ENCODE measurements around the gene ZNF275. TPM values are rescaled to one million over a fixed set of nuclear protein-coding genes. Genes with fewer than 3 reads are reported as not detected.
A peak's percentile ranks its signal among the peaks of the same experiment; 100 is the strongest.
"Not testable (repeated sequence)": the region's sequence is repeated elsewhere in the genome, so short reads cannot be mapped to it uniquely, and the experiment has no call there.

The ZNF275 gene
- total and polyA plus RNA-seq, 4 experiments from 2014 or later, result 2.0 to 16.1 (median 10.3) TPM

GRCh38 chrX:153381684-153382532, 48.0 kb downstream of the ZNF275 start:
- CTCF ChIA-PET (ENCODE audit: partially characterized antibody), result no interaction called here
- H3K4me3 ChIP-seq (ENCODE audit: low read length in 2 of 2), result no peak overlapping the region
- H3K4me1 ChIP-seq (ENCODE audit: insufficient read depth, low read length), result no peaks in the 10 kb centered on the region
- intact Hi-C loops (cut with micrococcal nuclease), result no loop called here
- Mint-ChIP-seq H3K27ac (no peak overlapping the region), H3K4me1 (peaks cover 0 to 2% (median 0%) of the 10 kb centered on the region in 4 donors), H3K27me3 (no peaks in the 10 kb centered on the region), H3K36me3 (no peaks in the 10 kb centered on the region), H3K9me3 (no peaks in the 10 kb centered on the region), H3K4me3 (no peak overlapping the region)
- H3K27ac ChIP-seq (ENCODE audit: low read depth, low read length), result no peak overlapping the region
- no peaks in the 10 kb centered on the region for H3K9me3 ChIP-seq (ENCODE audit: control insufficient read depth in 1 of 2, low read length in 2 of 2)
- peak in 3 of 5 donors; percentile 16 to 28 (median 19) for DNase-seq
- no peaks in the 10 kb centered on the region for H3K36me3 ChIP-seq (ENCODE audit: insufficient read depth, low read length)
- POLR2A ChIA-PET (ENCODE audit: partially characterized antibody), result no interaction called here
- H3K27me3 ChIP-seq (ENCODE audit: insufficient read depth, low read length), result no peaks in the 10 kb centered on the region

- no peaks in the 10 kb centered on the region for H3K27me3 ChIP-seq (ENCODE audit: insufficient read depth, low read length)
Measured at GRCh38 chrX:153382563-153383482, 48.9 kb downstream of the ZNF275 start.

GRCh38 chrX:153384390-153384789, 50.4 kb downstream of the ZNF275 start:
- no peaks in the 10 kb centered on the region for H3K4me1 ChIP-seq (ENCODE audit: insufficient read depth, low read length)
- no peak overlapping the region for H3K27ac ChIP-seq (ENCODE audit: low read depth, low read length)
- DNase-seq, result no peak
- intact Hi-C loops (cut with micrococcal nuclease), result no loop called here
- Mint-ChIP-seq H3K36me3 (no peaks in the 10 kb centered on the region), H3K9me3 (no peaks in the 10 kb centered on the region), H3K4me1 (peaks cover 0 to 2% (median 0%) of the 10 kb centered on the region in 4 donors), H3K27me3 (no peaks in the 10 kb centered on the region), H3K27ac (no peak overlapping the region), H3K4me3 (no peak overlapping the region)
- no peaks in the 10 kb centered on the region for H3K36me3 ChIP-seq (ENCODE audit: insufficient read depth, low read length)
- POLR2A ChIA-PET (ENCODE audit: partially characterized antibody), result no interaction called here
- no peak overlapping the region for H3K4me3 ChIP-seq (ENCODE audit: low read length in 2 of 2)
- no peaks in the 10 kb centered on the region for H3K27me3 ChIP-seq (ENCODE audit: insufficient read depth, low read length)
- CTCF ChIA-PET (ENCODE audit: partially characterized antibody), result no interaction called here
- H3K9me3 ChIP-seq (ENCODE audit: control insufficient read depth in 1 of 2, low read length in 2 of 2), result no peaks in the 10 kb centered on the region

More at GRCh38 chrX:153382563-153383482, 48.9 kb downstream of the ZNF275 start:
- no peaks in the 10 kb centered on the region for H3K9me3 ChIP-seq (ENCODE audit: control insufficient read depth in 1 of 2, low read length in 2 of 2)
- H3K36me3 ChIP-seq (ENCODE audit: insufficient read depth, low read length), result no peaks in the 10 kb centered on the region
- DNase-seq, result no peak
- H3K27ac ChIP-seq (ENCODE audit: low read depth, low read length), result no peak overlapping the region
- no peak overlapping the region for H3K4me3 ChIP-seq (ENCODE audit: low read length in 2 of 2)
- ChIA-PET CTCF (ENCODE audit: partially characterized antibody) (no interaction called here), POLR2A (ENCODE audit: partially characterized antibody) (no interaction called here)
- intact Hi-C loops (cut with micrococcal nuclease), result no loop called here
- H3K4me1 Mint-ChIP-seq, result peaks cover 0 to 2% (median 0%) of the 10 kb centered on the region in 4 donors
- H3K36me3 Mint-ChIP-seq, result no peaks in the 10 kb centered on the region
- no peak overlapping the region for H3K27ac Mint-ChIP-seq
- no peaks in the 10 kb centered on the region for H3K27me3 Mint-ChIP-seq
- H3K9me3 Mint-ChIP-seq, result no peaks in the 10 kb centered on the region
- no peaks in the 10 kb centered on the region for H3K4me1 ChIP-seq (ENCODE audit: insufficient read depth, low read length)
- H3K4me3 Mint-ChIP-seq, result no peak overlapping the region

- H3K9me3 Mint-ChIP-seq; H3K4me1 Mint-ChIP-seq; H3K27me3 Mint-ChIP-seq; DNase-seq; H3K9me3 ChIP-seq (ENCODE audit: control insufficient read depth in 1 of 2, low read length in 2 of 2); H3K27ac ChIP-seq (ENCODE audit: low read depth, low read length); H3K4me1 ChIP-seq (ENCODE audit: insufficient read depth, low read length); H3K27me3 ChIP-seq (ENCODE audit: insufficient read depth, low read length); H3K4me3 Mint-ChIP-seq; CTCF ChIA-PET (ENCODE audit: partially characterized antibody); POLR2A ChIA-PET (ENCODE audit: partially characterized antibody); H3K36me3 Mint-ChIP-seq; H3K36me3 ChIP-seq (ENCODE audit: insufficient read depth, low read length); H3K27ac Mint-ChIP-seq; H3K4me3 ChIP-seq (ENCODE audit: low read length in 2 of 2); intact Hi-C loops (cut with micrococcal nuclease): not testable (repeated sequence)
Measured at GRCh38 chrX:153384973-153385372, 51.0 kb downstream of the ZNF275 start.

- Mint-ChIP-seq H3K27me3 (no peaks in the 10 kb centered on the region), H3K36me3 (no peaks in the 10 kb centered on the region), H3K9me3 (no peaks in the 10 kb centered on the region), H3K27ac (no peak overlapping the region), H3K4me3 (no peak overlapping the region), H3K4me1 (peaks cover 0 to 2% (median 0%) of the 10 kb centered on the region in 4 donors)
- Histone ChIP-seq H3K4me1 (ENCODE audit: insufficient read depth, low read length) (no peaks in the 10 kb centered on the region), H3K27ac (ENCODE audit: low read depth, low read length) (no peak overlapping the region), H3K4me3 (ENCODE audit: low read length in 2 of 2) (no peak overlapping the region), H3K9me3 (ENCODE audit: control insufficient read depth in 1 of 2, low read length in 2 of 2) (no peaks in the 10 kb centered on the region), H3K36me3 (ENCODE audit: insufficient read depth, low read length) (no peaks in the 10 kb centered on the region), H3K27me3 (ENCODE audit: insufficient read depth, low read length) (no peaks in the 10 kb centered on the region)
- POLR2A ChIA-PET (ENCODE audit: partially characterized antibody), result no interaction called here
- CTCF ChIA-PET (ENCODE audit: partially characterized antibody), result interaction anchor here (0.9 kb wide), 1 partner anchor 353 kb away, joined by 3 read pairs; no protein-coding TSS in a partner anchor
- DNase-seq, result no peak
- intact Hi-C loops (cut with micrococcal nuclease), result no loop called here
Measured at GRCh38 chrX:153386097-153386496, 52.1 kb downstream of the ZNF275 start.

- no peaks in the 10 kb centered on the region for H3K36me3 Mint-ChIP-seq
- Histone ChIP-seq H3K4me1 (ENCODE audit: insufficient read depth, low read length) (no peaks in the 10 kb centered on the region), H3K4me3 (ENCODE audit: low read length in 2 of 2) (no peak overlapping the region), H3K36me3 (ENCODE audit: insufficient read depth, low read length) (no peaks in the 10 kb centered on the region), H3K27me3 (ENCODE audit: insufficient read depth, low read length) (no peaks in the 10 kb centered on the region), H3K27ac (ENCODE audit: low read depth, low read length) (no peak overlapping the region), H3K9me3 (ENCODE audit: control insufficient read depth in 1 of 2, low read length in 2 of 2) (no peaks in the 10 kb centered on the region)
- H3K4me1 Mint-ChIP-seq, result peaks cover 0 to 2% (median 0%) of the 10 kb centered on the region in 4 donors
- no peaks in the 10 kb centered on the region for H3K9me3 Mint-ChIP-seq
- no peak overlapping the region for H3K27ac Mint-ChIP-seq
- no peak overlapping the region for H3K4me3 Mint-ChIP-seq
- no peaks in the 10 kb centered on the region for H3K27me3 Mint-ChIP-seq
- DNase-seq, result no peak
- ChIA-PET CTCF (ENCODE audit: partially characterized antibody) (no interaction called here), POLR2A (ENCODE audit: partially characterized antibody) (no interaction called here)
- intact Hi-C loops (cut with micrococcal nuclease), result no loop called here
Measured at GRCh38 chrX:153387345-153387744, 53.4 kb downstream of the ZNF275 start.

GRCh38 chrX:153387987-153388721, 54.2 kb downstream of the ZNF275 start:
- DNase-seq, result no peak

More at GRCh38 chrX:153387987-153388721, 54.2 kb downstream of the ZNF275 start:
- CTCF ChIA-PET (ENCODE audit: partially characterized antibody), result no interaction called here
- Histone ChIP-seq H3K4me3 (ENCODE audit: low read length in 2 of 2) (no peak overlapping the region), H3K27me3 (ENCODE audit: insufficient read depth, low read length) (no peaks in the 10 kb centered on the region), H3K4me1 (ENCODE audit: insufficient read depth, low read length) (no peaks in the 10 kb centered on the region), H3K36me3 (ENCODE audit: insufficient read depth, low read length) (no peaks in the 10 kb centered on the region), H3K9me3 (ENCODE audit: control insufficient read depth in 1 of 2, low read length in 2 of 2) (no peaks in the 10 kb centered on the region), H3K27ac (ENCODE audit: low read depth, low read length) (no peak overlapping the region)
- no peaks in the 10 kb centered on the region for H3K9me3 Mint-ChIP-seq
- no peaks in the 10 kb centered on the region for H3K27me3 Mint-ChIP-seq
- peak overlapping the region in 1 of 7 donors; percentile 61 for H3K27ac Mint-ChIP-seq
- POLR2A ChIA-PET (ENCODE audit: partially characterized antibody), result no interaction called here
- H3K4me3 Mint-ChIP-seq, result no peak overlapping the region
- intact Hi-C loops (cut with micrococcal nuclease), result no loop called here
- H3K4me1 Mint-ChIP-seq, result peaks cover 0 to 2% (median 0%) of the 10 kb centered on the region in 4 donors
- no peaks in the 10 kb centered on the region for H3K36me3 Mint-ChIP-seq

All from CD4-positive, alpha-beta memory T cell (primary cell).